Tibial artery (tissue), 4 donors: ENCODE data around the gene DGKA.

Experiments
- DNase-seq, 2 donors: peaks; one replicate each; pipeline ENCODE4 v3.0.0-alpha.2; 2019
- H3K27ac ChIP-seq, 2 donors: fragments of 200-600 bp; sonication (generic) in 1 of 2; 1 replicate in 1 of 2; 2 replicates in 1 of 2; pipeline ENCODE4 v1.5.1; 2018 to 2019; ENCODE audit warnings: mild to moderate bottlenecking in 1 of 2
- H3K27me3 ChIP-seq, 2 donors: fragments of 200-600 bp; sonication (generic) in 1 of 2; one replicate each; pipeline versions ENCODE4 v1.5.1 to v1.6.0; 2016 to 2019
- H3K36me3 ChIP-seq, 3 donors: fragments of 200-600 bp; sonication (generic) in 2 of 3; one replicate each; pipeline ENCODE4 v1.5.1; 2016 to 2019; ENCODE audit warnings: mild to moderate bottlenecking in 2 of 3
- H3K4me1 ChIP-seq, 4 donors: fragments of 200-600 bp; sonication (generic) in 2 of 4; 1 replicate in 3 of 4; 2 replicates in 1 of 4; pipeline ENCODE4 v1.5.1; 2016 to 2019
- H3K4me3 ChIP-seq, 2 donors: fragments of 200-600 bp; sonication (generic) in 1 of 2; 1 replicate in 1 of 2; 2 replicates in 1 of 2; pipeline ENCODE4 v1.5.1; 2018 to 2019; ENCODE audit warnings: mild to moderate bottlenecking in 2 of 2
- H3K9me3 ChIP-seq, 3 donors: fragments of 200-600 bp; sonication (generic) in 1 of 3; one replicate each; pipeline ENCODE4 v1.5.1; 2016 to 2019
- intact Hi-C: fragments of 100-400 bp; cut with DNase I; formaldehyde crosslinking; loops from one replicate; pipeline ENCODE4 v1.15.0; 2023; ENCODE audit warnings: low total_unique reads
- TF ChIP-seq, protein P1 (sequence below), 2 experiments: fragments of 200-600 bp in 1 of 2; fragments of 450-650 bp in 1 of 2; IDR thresholded peaks; one replicate each; pipeline ENCODE4 v1.5.1; 2017 to 2019; ENCODE audit warnings: antibody characterized with exemption in 2 of 2, mild to moderate bottlenecking in 1 of 2, moderate library complexity in 1 of 2

Gene DGKA

DNA sequence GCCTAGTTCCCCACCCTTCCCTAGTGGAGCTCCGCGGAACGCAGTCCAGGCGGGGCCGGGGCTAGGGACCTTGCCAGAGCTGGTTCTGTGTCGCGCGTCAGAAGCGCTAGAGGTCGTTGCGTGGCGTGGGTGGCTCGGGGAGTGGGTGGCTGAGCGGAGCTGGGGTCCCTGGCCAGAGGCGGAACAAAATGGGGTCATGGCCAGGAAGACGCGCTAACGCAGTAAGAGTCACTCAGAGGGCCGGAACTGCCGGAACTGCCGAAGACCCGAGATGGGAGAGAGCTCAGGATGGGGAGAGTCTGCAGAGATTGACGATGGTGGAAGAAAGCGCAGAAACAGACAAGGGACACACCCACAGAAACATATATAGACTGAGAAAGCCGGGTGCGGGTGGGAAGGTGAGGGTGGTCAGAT, 4.8 kb downstream of the DGKA start:
- TF ChIP-seq, protein P1, sequence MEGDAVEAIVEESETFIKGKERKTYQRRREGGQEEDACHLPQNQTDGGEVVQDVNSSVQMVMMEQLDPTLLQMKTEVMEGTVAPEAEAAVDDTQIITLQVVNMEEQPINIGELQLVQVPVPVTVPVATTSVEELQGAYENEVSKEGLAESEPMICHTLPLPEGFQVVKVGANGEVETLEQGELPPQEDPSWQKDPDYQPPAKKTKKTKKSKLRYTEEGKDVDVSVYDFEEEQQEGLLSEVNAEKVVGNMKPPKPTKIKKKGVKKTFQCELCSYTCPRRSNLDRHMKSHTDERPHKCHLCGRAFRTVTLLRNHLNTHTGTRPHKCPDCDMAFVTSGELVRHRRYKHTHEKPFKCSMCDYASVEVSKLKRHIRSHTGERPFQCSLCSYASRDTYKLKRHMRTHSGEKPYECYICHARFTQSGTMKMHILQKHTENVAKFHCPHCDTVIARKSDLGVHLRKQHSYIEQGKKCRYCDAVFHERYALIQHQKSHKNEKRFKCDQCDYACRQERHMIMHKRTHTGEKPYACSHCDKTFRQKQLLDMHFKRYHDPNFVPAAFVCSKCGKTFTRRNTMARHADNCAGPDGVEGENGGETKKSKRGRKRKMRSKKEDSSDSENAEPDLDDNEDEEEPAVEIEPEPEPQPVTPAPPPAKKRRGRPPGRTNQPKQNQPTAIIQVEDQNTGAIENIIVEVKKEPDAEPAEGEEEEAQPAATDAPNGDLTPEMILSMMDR (IDR thresholded peaks at IDR 0.05): no peak
- intact Hi-C loops: loop anchor here (5.0 kb wide), 1 partner anchor 103 kb away; no protein-coding TSS in a partner anchor
- Histone ChIP-seq H3K36me3 (peaks cover 0 to 8% (median 0%) of the 10 kb centered on the region in 3 donors), H3K4me1 (peaks cover 0 to 33% (median 21%) of the 10 kb centered on the region in 4 donors), H3K9me3 (no peaks in the 10 kb centered on the region), H3K4me3 (peak overlapping the region; percentile 20 to 24), H3K27me3 (no peaks in the 10 kb centered on the region), H3K27ac (peak overlapping the region in 1 of 2 donors; percentile 30)
- no peak for DNase-seq

DNA sequence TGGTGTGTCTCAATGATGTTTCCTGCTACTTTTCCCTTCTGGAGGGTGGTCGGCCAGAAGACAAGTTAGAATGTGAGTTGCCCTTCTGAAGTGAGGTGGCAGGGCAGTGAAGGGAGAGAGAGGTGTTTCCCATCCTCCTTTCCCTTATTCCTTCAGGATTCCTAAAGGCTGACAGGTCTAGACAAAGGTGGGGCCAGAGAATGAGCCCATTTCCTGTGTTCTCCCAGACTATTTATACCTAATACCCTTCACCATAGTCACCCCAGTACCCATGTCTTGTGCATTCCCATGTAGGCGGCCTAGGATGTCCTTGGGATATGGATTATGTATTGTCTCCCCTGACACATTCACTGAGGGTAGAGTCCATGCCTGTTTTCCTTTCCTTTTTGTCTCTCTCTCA, 7.0 kb downstream of the DGKA start:
- Histone ChIP-seq H3K36me3 (peaks cover 0 to 24% (median 0%) of the 10 kb centered on the region in 3 donors), H3K9me3 (no peaks in the 10 kb centered on the region), H3K4me1 (peaks cover 0 to 17% (median 11%) of the 10 kb centered on the region in 4 donors), H3K4me3 (no peak overlapping the region), H3K27ac (no peak overlapping the region), H3K27me3 (no peaks in the 10 kb centered on the region)
- TF ChIP-seq, protein P1 (IDR thresholded peaks at IDR 0.05): no peak
- no peak for DNase-seq
- intact Hi-C loops: loop anchor here (5.0 kb wide), 1 partner anchor 106 kb away; no protein-coding TSS in a partner anchor

DNA sequence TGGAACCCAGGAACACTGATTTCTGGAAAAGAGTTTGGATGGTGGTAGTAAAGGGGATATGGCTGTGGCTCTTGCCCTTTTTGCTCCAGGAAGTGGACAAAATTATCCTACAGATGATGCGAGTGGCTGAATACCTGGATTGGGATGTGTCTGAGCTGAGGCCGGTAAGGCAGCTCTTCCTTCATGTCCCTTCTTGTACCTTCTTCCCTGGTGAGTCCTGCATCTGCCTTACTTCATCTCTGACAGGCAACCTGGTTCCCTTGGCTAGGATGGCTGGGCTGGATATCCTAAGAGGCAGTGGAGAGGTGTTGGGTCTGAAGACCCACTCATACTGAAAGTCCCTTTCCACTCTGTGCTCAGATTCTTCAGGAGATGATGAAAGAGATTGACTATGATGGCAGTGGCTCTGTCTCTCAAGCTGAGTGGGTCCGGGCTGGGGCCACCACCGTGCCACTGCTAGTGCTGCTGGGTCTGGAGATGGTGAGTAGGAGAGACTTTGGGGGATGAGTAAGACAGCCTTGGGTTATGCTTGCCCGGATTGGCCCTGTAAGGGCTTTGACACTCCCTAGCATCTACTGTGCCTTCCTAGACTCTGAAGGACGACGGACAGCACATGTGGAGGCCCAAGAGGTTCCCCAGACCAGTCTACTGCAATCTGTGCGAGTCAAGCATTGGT, 8.0 kb downstream of the DGKA start:
- Histone ChIP-seq H3K27me3 (no peaks in the 10 kb centered on the region), H3K9me3 (no peaks in the 10 kb centered on the region), H3K36me3 (peaks cover 0 to 31% (median 2%) of the 10 kb centered on the region in 3 donors), H3K27ac (no peak overlapping the region), H3K4me3 (no peak overlapping the region), H3K4me1 (peaks cover 0 to 11% (median 5%) of the 10 kb centered on the region in 4 donors)
- intact Hi-C loops: loop anchor here (5.0 kb wide), 1 partner anchor 107 kb away; no protein-coding TSS in a partner anchor
- TF ChIP-seq, protein P1 (IDR thresholded peaks at IDR 0.05): no peak
- DNase-seq: no peak

DNA sequence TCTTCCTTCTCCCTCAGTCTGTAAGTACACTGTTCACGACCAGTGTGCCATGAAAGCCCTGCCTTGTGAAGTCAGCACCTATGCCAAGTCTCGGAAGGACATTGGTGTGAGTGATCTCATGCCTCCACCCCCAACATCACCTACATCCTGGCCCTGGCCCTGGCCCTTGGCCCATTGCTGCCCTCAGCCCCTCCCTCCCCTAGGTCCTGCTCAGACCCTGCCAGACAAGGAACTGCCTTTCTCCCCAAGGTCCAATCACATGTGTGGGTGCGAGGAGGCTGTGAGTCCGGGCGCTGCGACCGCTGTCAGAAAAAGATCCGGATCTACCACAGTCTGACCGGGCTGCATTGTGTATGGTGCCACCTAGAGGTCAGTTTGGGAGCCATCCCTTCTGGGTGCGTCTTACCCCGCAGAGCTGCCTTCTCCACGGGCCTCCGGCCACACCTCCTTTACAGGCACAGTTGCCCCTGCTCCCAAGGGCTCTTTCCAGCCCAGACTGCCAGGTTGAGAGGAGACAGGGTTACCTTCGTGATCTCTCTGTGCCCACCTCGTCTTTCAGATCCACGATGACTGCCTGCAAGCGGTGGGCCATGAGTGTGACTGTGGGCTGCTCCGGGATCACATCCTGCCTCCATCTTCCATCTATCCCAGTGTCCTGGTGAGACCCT, 9.2 kb downstream of the DGKA start:
- H3K36me3 ChIP-seq: peaks cover 0 to 43% (median 3%) of the 10 kb centered on the region in 3 donors
- no peaks in the 10 kb centered on the region for H3K9me3 ChIP-seq
- peak overlapping the region; percentile 24 to 36 for H3K4me3 ChIP-seq
- intact Hi-C loops: loop anchor here (2.0 kb wide), 1 partner anchor 201 kb away; no protein-coding TSS in a partner anchor
- peak; percentile 85 to 90 for DNase-seq
- H3K4me1 ChIP-seq: peaks cover 0 to 7% (median 5%) of the 10 kb centered on the region in 4 donors
- H3K27ac ChIP-seq: peak overlapping the region; percentile 37 to 48
- TF ChIP-seq, protein P1 (IDR thresholded peaks at IDR 0.05): peak; percentile 84 to 85
- H3K27me3 ChIP-seq: no peaks in the 10 kb centered on the region

- H3K27me3 ChIP-seq: no peaks in the 10 kb centered on the region
- H3K27ac ChIP-seq: no peak overlapping the region
- H3K9me3 ChIP-seq: no peaks in the 10 kb centered on the region
- H3K36me3 ChIP-seq: peaks cover 0 to 54% (median 3%) of the 10 kb centered on the region in 3 donors
- no peak for DNase-seq
- H3K4me1 ChIP-seq: peaks cover 0 to 7% (median 5%) of the 10 kb centered on the region in 4 donors
- intact Hi-C loops: no loop called here
- TF ChIP-seq, protein P1 (IDR thresholded peaks at IDR 0.05): no peak
- no peak overlapping the region for H3K4me3 ChIP-seq
Observed at GRCh38 chr12:55942055-55942454, 11.1 kb downstream of the DGKA start.
